Skeletal muscle satellite cell (primary cell): ENCODE data around the gene PAX7.
"Not testable (repeated sequence)": the region's sequence is repeated elsewhere in the genome, so short reads cannot be mapped to it uniquely, and the experiment has no call there.

Source experiments
- H3K27me3 ChIP-seq: 2 replicates; pipeline ENCODE4 v1.7.0; 2013; ENCODE audit warnings: low read length; ENCODE audit not compliant: control insufficient read depth, insufficient read depth
- H3K36me3 ChIP-seq: 2 replicates; pipeline ENCODE4 v1.7.0; 2013; ENCODE audit warnings: mild to moderate bottlenecking, control low read depth, low read length; ENCODE audit not compliant: insufficient read depth
- H3K4me1 ChIP-seq: 2 replicates; pipeline ENCODE4 v1.7.0; 2013; ENCODE audit warnings: low read length; ENCODE audit not compliant: control insufficient read depth, insufficient read depth
- H3K4me2 ChIP-seq: 2 replicates; pipeline ENCODE4 v1.7.0; 2013; ENCODE audit warnings: mild to moderate bottlenecking, low read length
- H3K4me3 ChIP-seq: 2 replicates; pipeline ENCODE4 v1.7.0; 2013; ENCODE audit warnings: low read length
- H3K9ac ChIP-seq: 2 replicates; pipeline ENCODE4 v1.7.0; 2013; ENCODE audit warnings: mild to moderate bottlenecking, low read depth, low read length, moderate library complexity
- H3K9me3 ChIP-seq: replicated peaks from 2 replicates; pipeline ENCODE4 v1.7.0; 2013; ENCODE audit warnings: mild to moderate bottlenecking, control low read depth, low read length

Gene PAX7

GRCh38 chr1:18673976-18674375 lies 43.3 kb downstream of the PAX7 start:
- no peaks in the 10 kb centered on the region for H3K4me1 ChIP-seq
- H3K9me3 ChIP-seq = no peaks in the 10 kb centered on the region
- no peak overlapping the region for H3K4me2 ChIP-seq
- no peak overlapping the region for H3K4me3 ChIP-seq
- H3K27me3 ChIP-seq = peaks cover 62% of the 10 kb centered on the region
- H3K9ac ChIP-seq = no peak overlapping the region
- no peaks in the 10 kb centered on the region for H3K36me3 ChIP-seq

- no peaks in the 10 kb centered on the region for H3K36me3 ChIP-seq
- no peak overlapping the region for H3K4me3 ChIP-seq
- no peaks in the 10 kb centered on the region for H3K4me1 ChIP-seq
- H3K4me2 ChIP-seq = no peak overlapping the region
- H3K27me3 ChIP-seq = peaks cover 44% of the 10 kb centered on the region
- H3K9ac ChIP-seq = no peak overlapping the region
- H3K9me3 ChIP-seq = no peaks in the 10 kb centered on the region
These were observed 45.7 kb downstream of the PAX7 start for GRCh38 chr1:18676332-18676781.

GRCh38 chr1:18681423-18681835 lies 50.8 kb downstream of the PAX7 start:
- H3K27me3 ChIP-seq = peaks cover 36% of the 10 kb centered on the region
- no peaks in the 10 kb centered on the region for H3K4me1 ChIP-seq

GRCh38 chr1:18682375-18682774 lies 51.7 kb downstream of the PAX7 start:
- H3K4me2 ChIP-seq = no peak overlapping the region
- H3K4me3 ChIP-seq = no peak overlapping the region
- H3K9me3 ChIP-seq = no peaks in the 10 kb centered on the region
- H3K27me3 ChIP-seq = peaks cover 33% of the 10 kb centered on the region
- H3K36me3 ChIP-seq = no peaks in the 10 kb centered on the region
- H3K9ac ChIP-seq = no peak overlapping the region
- H3K4me1 ChIP-seq = no peaks in the 10 kb centered on the region

More at GRCh38 chr1:18681423-18681835, 50.8 kb downstream of the PAX7 start:
- H3K36me3 ChIP-seq = no peaks in the 10 kb centered on the region
- H3K9me3 ChIP-seq = no peaks in the 10 kb centered on the region
- H3K9ac ChIP-seq = no peak overlapping the region
- no peak overlapping the region for H3K4me3 ChIP-seq
- H3K4me2 ChIP-seq = no peak overlapping the region

- no peak overlapping the region for H3K4me3 ChIP-seq
- no peak overlapping the region for H3K9ac ChIP-seq
- peaks cover 28% of the 10 kb centered on the region for H3K27me3 ChIP-seq
- no peaks in the 10 kb centered on the region for H3K36me3 ChIP-seq
- no peak overlapping the region for H3K4me2 ChIP-seq
- no peaks in the 10 kb centered on the region for H3K9me3 ChIP-seq
- no peaks in the 10 kb centered on the region for H3K4me1 ChIP-seq
These were observed 53.7 kb downstream of the PAX7 start for GRCh38 chr1:18684303-18684702.

GRCh38 chr1:18686540-18686939 lies 55.9 kb downstream of the PAX7 start:
- H3K4me3 ChIP-seq = no peak overlapping the region
- no peak overlapping the region for H3K9ac ChIP-seq
- peaks cover 28% of the 10 kb centered on the region for H3K27me3 ChIP-seq
- H3K9me3 ChIP-seq = no peaks in the 10 kb centered on the region
- no peaks in the 10 kb centered on the region for H3K4me1 ChIP-seq
- no peaks in the 10 kb centered on the region for H3K36me3 ChIP-seq
- no peak overlapping the region for H3K4me2 ChIP-seq

- Histone ChIP-seq H3K9ac (no peak overlapping the region), H3K4me1 (no peaks in the 10 kb centered on the region), H3K36me3 (no peaks in the 10 kb centered on the region), H3K4me3 (no peak overlapping the region), H3K27me3 (peaks cover 28% of the 10 kb centered on the region), H3K9me3 (no peaks in the 10 kb centered on the region), H3K4me2 (no peak overlapping the region)
These were observed 56.6 kb downstream of the PAX7 start for GRCh38 chr1:18687273-18687672.

- Histone ChIP-seq H3K27me3 (no peaks in the 10 kb centered on the region), H3K36me3 (no peaks in the 10 kb centered on the region), H3K4me3 (no peak overlapping the region), H3K4me2 (no peak overlapping the region), H3K4me1 (peaks cover 5% of the 10 kb centered on the region), H3K9ac (no peak overlapping the region), H3K9me3 (no peaks in the 10 kb centered on the region)
These were observed 61.0 kb downstream of the PAX7 start for GRCh38 chr1:18691648-18692047.

- H3K9ac ChIP-seq = no peak overlapping the region
- no peaks in the 10 kb centered on the region for H3K36me3 ChIP-seq
- peak overlapping the region; percentile 69 for H3K4me2 ChIP-seq
- no peaks in the 10 kb centered on the region for H3K9me3 ChIP-seq
- H3K4me3 ChIP-seq = peak overlapping the region; percentile 55
- H3K27me3 ChIP-seq = peaks cover 11% of the 10 kb centered on the region
- peaks cover 5% of the 10 kb centered on the region for H3K4me1 ChIP-seq
These were observed 62.8 kb downstream of the PAX7 start for GRCh38 chr1:18693256-18694098.

- not testable (repeated sequence) for H3K36me3 ChIP-seq, H3K4me2 ChIP-seq, H3K9ac ChIP-seq, H3K4me1 ChIP-seq, H3K4me3 ChIP-seq, H3K9me3 ChIP-seq
- peaks cover 11% of the 10 kb centered on the region for H3K27me3 ChIP-seq
These were observed 63.6 kb downstream of the PAX7 start for GRCh38 chr1:18694289-18694688.

GRCh38 chr1:18697541-18697940 lies 66.9 kb downstream of the PAX7 start:
- no peak overlapping the region for H3K4me3 ChIP-seq
- H3K9ac ChIP-seq = no peak overlapping the region
- H3K4me1 ChIP-seq = peaks cover 5% of the 10 kb centered on the region
- no peaks in the 10 kb centered on the region for H3K36me3 ChIP-seq
- H3K27me3 ChIP-seq = peaks cover 11% of the 10 kb centered on the region
- H3K9me3 ChIP-seq = no peaks in the 10 kb centered on the region
- H3K4me2 ChIP-seq = no peak overlapping the region

- Histone ChIP-seq H3K4me1 (no peaks in the 10 kb centered on the region), H3K36me3 (no peaks in the 10 kb centered on the region), H3K4me3 (no peak overlapping the region), H3K9ac (no peak overlapping the region), H3K9me3 (no peaks in the 10 kb centered on the region), H3K4me2 (no peak overlapping the region), H3K27me3 (peaks cover 11% of the 10 kb centered on the region)
These were observed 69.9 kb downstream of the PAX7 start for GRCh38 chr1:18700530-18700929.
